Kidney epithelial cell (primary cell): ENCODE results near the gene PTPN14. TPM values are rescaled to one million over a fixed set of nuclear protein-coding genes. Genes with fewer than 3 reads are reported as not detected.

Source experiments
- DNase-seq: peaks from one replicate; pipeline ENCODE4 v3.0.0-alpha.2; 2010; ENCODE audit warnings: low read depth
- H3K27me3 ChIP-seq: 2 replicates; pipeline ENCODE4 v1.6.0; 2011; ENCODE audit warnings: low read length; ENCODE audit not compliant: control insufficient read depth, insufficient read depth
- H3K36me3 ChIP-seq: 2 replicates; pipeline ENCODE4 v1.5.1; 2011; ENCODE audit warnings: low read length; ENCODE audit not compliant: control insufficient read depth, insufficient read depth
- H3K4me3 ChIP-seq: 2 replicates; pipeline ENCODE4 v1.5.1; 2011; ENCODE audit warnings: low read depth, mild to moderate bottlenecking, control low read depth, low read length
- total RNA-seq: library from RNA; depleted of rRNA; stranded (reverse); fragments of >200 nt; gene quantifications from 2 replicates; pipeline ENCODE4 v1.2.3, GENCODE V29; 2015
- TF ChIP-seq, protein P1 (sequence below): IDR thresholded peaks from 2 replicates; pipeline ENCODE4 v1.5.1; 2011; ENCODE audit warnings: mild to moderate bottlenecking, moderate library complexity, low read length, control low read depth, inconsistent platforms; ENCODE audit not compliant: insufficient read depth, poor library complexity, severe bottlenecking

Gene PTPN14
- total RNA-seq, 1 donor from 2014 or later: 30.7 TPM

DNA sequence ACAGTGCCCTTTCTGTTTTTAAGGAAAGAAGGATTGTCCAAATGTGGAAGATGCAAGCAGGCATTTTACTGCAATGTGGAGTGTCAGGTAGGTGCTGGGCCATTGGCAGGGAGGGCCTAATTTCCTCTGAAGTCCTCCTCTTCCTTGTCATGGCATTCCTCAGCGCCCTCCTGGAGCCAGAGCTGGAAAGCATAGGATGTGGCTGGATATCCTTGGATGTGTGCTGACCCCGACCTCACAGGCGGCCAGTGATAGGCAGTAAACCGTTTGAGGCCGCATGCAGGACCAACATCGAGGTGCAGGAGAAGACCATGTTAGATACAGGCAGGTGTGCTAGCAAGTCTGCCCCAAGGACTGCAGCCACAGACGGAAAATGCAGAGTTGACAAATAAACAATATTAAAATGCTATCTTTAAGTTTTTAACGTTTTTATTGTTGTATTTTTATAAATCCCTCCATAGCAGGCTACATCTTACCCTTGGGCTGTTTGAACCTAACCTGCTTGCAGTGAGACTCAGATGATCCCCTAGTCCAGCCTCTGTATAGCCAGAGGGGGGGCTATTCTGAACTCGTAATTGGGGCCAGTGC lies 246.1 kb downstream of the PTPN14 start:
- Histone ChIP-seq H3K27me3 (no peaks in the 10 kb centered on the region), H3K4me3 (no peak overlapping the region), H3K36me3 (no peaks in the 10 kb centered on the region)
- TF ChIP-seq, protein P1, sequence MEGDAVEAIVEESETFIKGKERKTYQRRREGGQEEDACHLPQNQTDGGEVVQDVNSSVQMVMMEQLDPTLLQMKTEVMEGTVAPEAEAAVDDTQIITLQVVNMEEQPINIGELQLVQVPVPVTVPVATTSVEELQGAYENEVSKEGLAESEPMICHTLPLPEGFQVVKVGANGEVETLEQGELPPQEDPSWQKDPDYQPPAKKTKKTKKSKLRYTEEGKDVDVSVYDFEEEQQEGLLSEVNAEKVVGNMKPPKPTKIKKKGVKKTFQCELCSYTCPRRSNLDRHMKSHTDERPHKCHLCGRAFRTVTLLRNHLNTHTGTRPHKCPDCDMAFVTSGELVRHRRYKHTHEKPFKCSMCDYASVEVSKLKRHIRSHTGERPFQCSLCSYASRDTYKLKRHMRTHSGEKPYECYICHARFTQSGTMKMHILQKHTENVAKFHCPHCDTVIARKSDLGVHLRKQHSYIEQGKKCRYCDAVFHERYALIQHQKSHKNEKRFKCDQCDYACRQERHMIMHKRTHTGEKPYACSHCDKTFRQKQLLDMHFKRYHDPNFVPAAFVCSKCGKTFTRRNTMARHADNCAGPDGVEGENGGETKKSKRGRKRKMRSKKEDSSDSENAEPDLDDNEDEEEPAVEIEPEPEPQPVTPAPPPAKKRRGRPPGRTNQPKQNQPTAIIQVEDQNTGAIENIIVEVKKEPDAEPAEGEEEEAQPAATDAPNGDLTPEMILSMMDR: no peak
- DNase-seq: no peak

DNA sequence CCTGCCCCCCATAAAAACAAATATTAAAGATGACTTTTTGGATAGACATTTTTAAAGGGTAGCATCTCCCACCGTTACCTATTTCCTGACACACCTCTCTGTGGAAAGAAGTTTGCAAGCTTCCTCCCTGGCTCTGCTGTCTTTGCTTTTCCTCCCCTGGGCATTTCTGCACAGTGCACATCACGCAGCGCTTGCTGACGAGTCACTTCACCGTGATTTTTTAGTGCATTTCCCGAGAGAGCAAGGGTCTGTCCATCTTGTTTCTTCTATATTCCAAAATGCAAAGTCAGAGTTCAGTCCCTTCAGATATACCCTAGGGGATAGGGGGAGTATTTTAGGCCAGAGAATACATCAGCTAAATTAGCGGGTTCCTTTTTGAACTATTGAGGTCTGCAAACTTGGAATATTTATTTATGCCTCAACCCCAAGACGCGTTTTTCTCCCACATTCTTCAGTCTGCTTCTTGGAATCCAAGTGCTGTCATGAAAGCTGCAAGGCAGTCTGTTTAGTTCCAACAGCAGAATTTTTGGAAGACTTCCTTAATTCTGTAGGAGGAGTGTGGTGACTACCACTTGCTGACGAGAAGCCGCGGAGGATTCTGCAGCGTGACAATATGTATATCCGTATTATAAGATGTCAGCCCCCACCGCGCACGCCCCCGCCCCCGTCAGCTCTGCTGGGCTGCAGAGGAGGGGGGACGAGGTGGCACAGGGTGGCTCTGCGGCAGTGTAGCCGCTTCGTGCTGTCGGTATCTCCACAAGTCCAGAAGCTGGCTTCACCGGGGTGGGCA lies 248.1 kb downstream of the PTPN14 start:
- no peak for DNase-seq
- TF ChIP-seq, protein P1: no peak
- no peak overlapping the region for H3K4me3 ChIP-seq
- H3K36me3 ChIP-seq: no peaks in the 10 kb centered on the region
- H3K27me3 ChIP-seq: no peaks in the 10 kb centered on the region

DNA sequence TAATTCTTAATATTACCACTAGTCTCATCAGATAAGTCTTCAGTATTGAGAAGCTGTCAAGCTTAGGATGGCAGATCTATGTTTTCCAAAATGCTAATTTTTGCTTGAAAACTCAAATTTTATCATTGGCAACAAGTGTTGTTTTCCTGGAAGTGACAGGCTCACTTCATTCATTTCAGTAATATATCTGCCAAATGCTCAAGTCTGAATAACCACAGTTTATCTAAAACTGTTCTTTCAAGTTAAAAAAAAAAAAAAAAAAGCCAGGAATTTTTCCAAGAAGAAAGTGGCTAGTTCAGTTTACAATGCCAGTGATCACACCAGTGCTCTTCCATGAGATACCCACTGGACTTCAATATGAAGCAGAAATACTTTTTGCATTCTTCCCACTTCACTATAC lies 249.9 kb downstream of the PTPN14 start:
- DNase-seq: no peak
- no peak overlapping the region for H3K4me3 ChIP-seq
- H3K36me3 ChIP-seq: no peaks in the 10 kb centered on the region
- TF ChIP-seq, protein P1: no peak
- no peaks in the 10 kb centered on the region for H3K27me3 ChIP-seq

DNA sequence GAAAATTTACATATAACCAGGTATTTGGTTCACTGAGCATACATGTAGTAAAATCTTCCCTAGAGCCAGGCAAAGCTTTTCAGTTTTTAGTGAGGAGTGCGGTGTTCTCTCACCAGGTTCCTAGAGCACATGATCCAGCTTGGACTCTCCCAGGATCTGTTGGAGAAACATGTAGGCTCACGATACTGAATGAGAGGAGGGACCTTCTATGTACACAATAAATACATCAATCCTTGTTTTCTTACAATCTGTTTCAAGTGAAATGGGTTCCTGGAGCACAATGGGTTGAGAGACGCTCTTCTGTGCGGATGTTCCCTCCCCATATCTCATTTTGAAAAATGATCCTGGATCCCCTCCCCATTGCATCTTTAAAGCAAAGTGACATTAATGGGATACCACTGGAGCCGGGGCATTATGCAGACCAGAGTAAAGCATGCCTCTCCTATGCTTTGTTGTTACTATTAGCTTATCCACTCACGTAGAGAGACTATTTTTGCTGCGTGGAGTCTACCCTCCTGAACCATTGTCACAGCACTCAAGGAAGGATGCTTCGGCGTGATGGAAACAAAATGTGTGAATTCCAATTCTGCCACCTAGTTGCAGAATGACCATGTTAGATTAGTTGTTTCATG lies 251.1 kb downstream of the PTPN14 start:
- Histone ChIP-seq H3K4me3 (no peak overlapping the region), H3K27me3 (no peaks in the 10 kb centered on the region), H3K36me3 (no peaks in the 10 kb centered on the region)
- TF ChIP-seq, protein P1: no peak
- DNase-seq: no peak

Other genes starting within 250 kb of the PTPN14 start
- 20.2 and 20.6 TPM in 2 replicates for gene CENPF, start 51.6 kb upstream of the PTPN14 start, total RNA-seq